H9 (cell line): Measurements from ENCODE around the gene UPF2. TPM values are rescaled to one million over a fixed set of nuclear protein-coding genes. Genes with fewer than 3 reads are reported as not detected.

Experiments used
- DNase-seq: peaks from one replicate; pipeline ENCODE4 v3.0.0-alpha.2; 2017
- H2AFZ ChIP-seq: one replicate; pipeline ENCODE4 v1.6.1; 2013; ENCODE audit warnings: mild to moderate bottlenecking, low read length, control low read depth, moderate library complexity
- H2AK5ac ChIP-seq: 2 replicates; pipeline ENCODE4 v1.6.1; 2013; ENCODE audit warnings: low read length, control low read depth, mixed read lengths; ENCODE audit not compliant: insufficient read length
- H2BK120ac ChIP-seq: one replicate; pipeline ENCODE4 v1.6.1; 2013; ENCODE audit warnings: low read depth, mild to moderate bottlenecking, low read length, control low read depth, inconsistent platforms; ENCODE audit not compliant: poor library complexity, severe bottlenecking
- H2BK12ac ChIP-seq: 2 replicates; pipeline ENCODE4 v1.6.1; 2013; ENCODE audit warnings: low read length, control low read depth, mixed read lengths, low read depth; ENCODE audit not compliant: insufficient read length
- H2BK15ac ChIP-seq: 2 replicates; pipeline ENCODE4 v1.6.1; 2013; ENCODE audit warnings: low read depth, low read length, control low read depth
- H2BK20ac ChIP-seq: one replicate; pipeline ENCODE4 v1.6.1; 2013; ENCODE audit warnings: low read depth, mild to moderate bottlenecking, low read length, control low read depth, inconsistent platforms; ENCODE audit not compliant: poor library complexity, severe bottlenecking
- H2BK5ac ChIP-seq: 2 replicates; pipeline ENCODE4 v1.6.1; 2013; ENCODE audit warnings: low read length, control low read depth, mixed read lengths; ENCODE audit not compliant: insufficient read length
- H3K14ac ChIP-seq: 2 replicates; pipeline ENCODE4 v1.6.1; 2013; ENCODE audit warnings: low read length, control low read depth; ENCODE audit not compliant: insufficient read depth
- H3K18ac ChIP-seq: 2 replicates; pipeline ENCODE4 v1.6.1; 2013; ENCODE audit warnings: low read depth, mild to moderate bottlenecking, mixed read lengths, low read length, control low read depth; ENCODE audit not compliant: insufficient read length
- H3K23ac ChIP-seq: 2 replicates; pipeline ENCODE4 v1.6.1; 2013; ENCODE audit warnings: low read length, control low read depth, mixed read lengths, low read depth; ENCODE audit not compliant: insufficient read length
- H3K23me2 ChIP-seq: 2 replicates; pipeline ENCODE4 v1.6.1; 2013; ENCODE audit warnings: low read depth, mild to moderate bottlenecking, mixed read lengths, low read length, control low read depth; ENCODE audit not compliant: insufficient read length, poor library complexity, severe bottlenecking
- H3K27ac ChIP-seq: 2 replicates; pipeline ENCODE4 v1.5.1; 2013; ENCODE audit warnings: low read length, control low read depth, mixed read lengths, low read depth; ENCODE audit not compliant: insufficient read length
- H3K27me3 ChIP-seq: 2 replicates; pipeline ENCODE4 v1.6.1; 2013; ENCODE audit warnings: low read length, control low read depth, inconsistent platforms; ENCODE audit not compliant: insufficient read depth
- H3K4ac ChIP-seq: 2 replicates; pipeline ENCODE4 v1.6.1; 2013; ENCODE audit warnings: low read depth, mild to moderate bottlenecking, control low read depth, inconsistent platforms, low read length, moderate library complexity
- H3K4me1 ChIP-seq: 2 replicates; pipeline ENCODE4 v1.6.1; 2013; ENCODE audit warnings: low read length, control low read depth, inconsistent platforms; ENCODE audit not compliant: insufficient read depth
- H3K4me2 ChIP-seq: 2 replicates; pipeline ENCODE4 v1.6.1; 2013; ENCODE audit warnings: low read length, control low read depth, mixed read lengths; ENCODE audit not compliant: insufficient read length, insufficient read depth
- H3K56ac ChIP-seq: 2 replicates; pipeline ENCODE4 v1.6.1; 2013; ENCODE audit warnings: low read depth, mild to moderate bottlenecking, mixed read lengths, low read length, control low read depth; ENCODE audit not compliant: insufficient read length
- H3K79me1 ChIP-seq: 2 replicates; pipeline ENCODE4 v1.6.1; 2013; ENCODE audit warnings: low read depth, mild to moderate bottlenecking, moderate library complexity, low read length, control low read depth, inconsistent platforms; ENCODE audit not compliant: insufficient read depth, poor library complexity, severe bottlenecking
- H3K79me2 ChIP-seq: 2 replicates; pipeline ENCODE4 v1.6.1; 2013; ENCODE audit warnings: low read length, control low read depth, inconsistent platforms; ENCODE audit not compliant: insufficient read depth
- H3K9ac ChIP-seq: 2 replicates; pipeline ENCODE4 v1.6.1; 2013; ENCODE audit warnings: low read length, control low read depth, mixed read lengths; ENCODE audit not compliant: insufficient read length; ENCODE audit errors: extremely low read depth
- H3K9me3 ChIP-seq: one replicate; pipeline ENCODE4 v1.6.1; 2013; ENCODE audit warnings: low read depth, low read length, inconsistent platforms; ENCODE audit not compliant: control insufficient read depth
- H3T11ph ChIP-seq: one replicate; pipeline ENCODE4 v1.6.1; 2013; ENCODE audit warnings: mild to moderate bottlenecking, low read length, control low read depth, inconsistent platforms
- H4K20me1 ChIP-seq: one replicate; pipeline ENCODE4 v1.6.1; 2013; ENCODE audit not compliant: control insufficient read depth, insufficient read length, insufficient read depth
- H4K5ac ChIP-seq: 2 replicates; pipeline ENCODE4 v1.6.1; 2013; ENCODE audit warnings: low read depth, mild to moderate bottlenecking, mixed read lengths, low read length, control low read depth; ENCODE audit not compliant: insufficient read length
- H4K8ac ChIP-seq: replicated peaks from 2 replicates; pipeline ENCODE4 v1.6.1; 2013; ENCODE audit warnings: low read length, control low read depth, mixed read lengths, low read depth; ENCODE audit not compliant: insufficient read length
- H4K91ac ChIP-seq: 2 replicates; pipeline ENCODE4 v1.6.1; 2013; ENCODE audit warnings: low read depth, mild to moderate bottlenecking, moderate library complexity, mixed read lengths, low read length, control low read depth; ENCODE audit not compliant: insufficient read length
- H3K27ac Mint-ChIP-seq, 3 experiments: 2 replicates in 2 of 3; 3 replicates in 1 of 3; pipeline ENCODE4 v1.8.0; 2020 to 2021; ENCODE audit warnings: mixed read lengths in 3 of 3, mild to moderate bottlenecking in 1 of 3, moderate library complexity in 1 of 3
- H3K27me3 Mint-ChIP-seq: 2 replicates; pipeline ENCODE4 v1.8.0; 2021; ENCODE audit warnings: low read depth, mild to moderate bottlenecking, moderate library complexity, mixed read lengths
- H3K36me3 Mint-ChIP-seq, 3 experiments: 2 replicates in 2 of 3; 3 replicates in 1 of 3; pipeline ENCODE4 v1.8.0; 2020 to 2021; ENCODE audit warnings: low read depth in 3 of 3, mixed read lengths in 3 of 3; ENCODE audit not compliant: insufficient read depth in 1 of 3
- H3K4me1 Mint-ChIP-seq, 2 experiments: 2 replicates each; pipeline ENCODE4 v1.8.0; 2020; ENCODE audit warnings: mixed read lengths in 2 of 2
- H3K4me3 Mint-ChIP-seq, 2 experiments: 2 replicates in 1 of 2; 3 replicates in 1 of 2; pipeline ENCODE4 v1.8.0; 2020 to 2021; ENCODE audit warnings: mild to moderate bottlenecking in 2 of 2, mixed read lengths in 2 of 2, moderate library complexity in 1 of 2
- H3K9me3 Mint-ChIP-seq, 2 experiments: 2 replicates in 1 of 2; 3 replicates in 1 of 2; pipeline ENCODE4 v1.8.0; 2020; ENCODE audit warnings: mild to moderate bottlenecking in 2 of 2, mixed read lengths in 2 of 2, moderate library complexity in 1 of 2
- CTCF ChIP-seq: fragments of 200-600 bp; sonication (generic); conservative IDR thresholded peaks from 3 replicates; pipeline ENCODE4 v1.8.0; 2021; ENCODE audit warnings: antibody characterized with exemption, mild to moderate bottlenecking
- WGBS: extraction: QIAGEN DNeasy Blood & Tissue Kit; methylation state at CpG from one replicate; pipeline ENCODE4 v1.1.7; 2013; ENCODE audit warnings: missing lambda C conversion rate, low lambda C conversion rate, mixed read lengths; ENCODE audit not compliant: insufficient read length; ENCODE audit errors: extremely low coverage; 5-methylcytosine and 5-hydroxymethylcytosine counted together
- total RNA-seq: library from RNA; stranded (reverse); gene quantifications from 2 replicates; pipeline ENCODE4 v1.2.1, GENCODE V29; 2021

UPF2 gene
- total RNA-seq, 1 experiment from 2014 or later = 34.1 TPM

DNA sequence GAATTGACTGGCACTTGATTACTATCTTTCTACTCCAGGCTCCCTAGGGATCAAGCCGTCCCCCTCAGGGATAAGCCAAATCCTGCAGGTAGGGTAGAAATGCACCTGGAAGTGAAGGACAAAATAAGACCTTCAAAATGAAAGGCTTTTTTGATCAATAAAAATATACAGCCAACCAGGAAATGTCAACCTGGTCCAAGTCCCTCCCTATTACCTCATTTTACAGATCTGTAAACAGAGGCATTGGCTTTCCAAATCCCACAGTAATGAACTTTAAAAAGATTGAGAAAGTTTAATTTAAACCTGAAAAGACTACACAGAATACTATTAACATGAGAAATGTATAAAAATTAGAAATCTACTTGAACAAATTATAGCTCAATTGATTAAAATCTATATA, 53.7 kb downstream of the UPF2 start:
- DNase-seq = no peak
- Histone ChIP-seq H3K27me3 (no peaks in the 10 kb centered on the region), H2BK12ac (no peak overlapping the region), H3K27ac (no peak overlapping the region), H3K18ac (no peak overlapping the region), H3K4me1 (no peaks in the 10 kb centered on the region), H3K23me2 (no peaks in the 10 kb centered on the region), H3K9me3 (no peaks in the 10 kb centered on the region), H2BK20ac (no peak overlapping the region), H3K23ac (no peak overlapping the region), H4K8ac (no peak overlapping the region), H4K20me1 (no peaks in the 10 kb centered on the region), H4K5ac (no peak overlapping the region), H3K56ac (no peak overlapping the region), H2AK5ac (no peak overlapping the region), H3K4me2 (no peak overlapping the region), H3T11ph (no peak overlapping the region), H2BK120ac (no peak overlapping the region), H3K9ac (no peak overlapping the region), H3K4ac (no peak overlapping the region), H2AFZ (no peak overlapping the region), H3K14ac (no peak overlapping the region), H3K79me2 (no peaks in the 10 kb centered on the region), H2BK5ac (no peak overlapping the region), H2BK15ac (no peak overlapping the region), H3K79me1 (no peaks in the 10 kb centered on the region), H4K91ac (no peak overlapping the region)
- peaks cover 8 to 19% (median 18%) of the 10 kb centered on the region in 3 experiments for H3K36me3 Mint-ChIP-seq
- peaks cover 0 to 2% of the 10 kb centered on the region in 2 experiments; a peak in 1 of 4 replicates for H3K4me1 Mint-ChIP-seq
- no peak for TF ChIP-seq CTCF
- H3K9me3 Mint-ChIP-seq = no peaks in the 10 kb centered on the region
- H3K4me3 Mint-ChIP-seq = no peak overlapping the region
- H3K27ac Mint-ChIP-seq = no peak overlapping the region; a peak in 1 of 7 replicates
- H3K27me3 Mint-ChIP-seq = no peaks in the 10 kb centered on the region
- WGBS = no CpG with 5 or more reads among the region's 1 CpG
